Activated naive CD8-positive, alpha-beta T cell (primary cell): ENCODE results near the gene MID1.

Experiments used
- H3K27ac Mint-ChIP-seq: one replicate; pipeline ENCODE4 v1.8.0; 2021; ENCODE audit warnings: mixed read lengths
- H3K27me3 Mint-ChIP-seq: one replicate; pipeline ENCODE4 v1.8.0; 2021; ENCODE audit warnings: mixed read lengths
- H3K36me3 Mint-ChIP-seq: one replicate; pipeline ENCODE4 v1.8.0; 2021; ENCODE audit warnings: mixed read lengths
- H3K4me1 Mint-ChIP-seq: one replicate; pipeline ENCODE4 v1.8.0; 2021; ENCODE audit warnings: low read depth, mixed read lengths
- H3K4me3 Mint-ChIP-seq: one replicate; pipeline ENCODE4 v1.8.0; 2021; ENCODE audit warnings: mild to moderate bottlenecking, mixed read lengths
- H3K9me3 Mint-ChIP-seq: one replicate; pipeline ENCODE4 v1.8.0; 2021; ENCODE audit warnings: low read depth, mixed read lengths

Gene MID1

DNA sequence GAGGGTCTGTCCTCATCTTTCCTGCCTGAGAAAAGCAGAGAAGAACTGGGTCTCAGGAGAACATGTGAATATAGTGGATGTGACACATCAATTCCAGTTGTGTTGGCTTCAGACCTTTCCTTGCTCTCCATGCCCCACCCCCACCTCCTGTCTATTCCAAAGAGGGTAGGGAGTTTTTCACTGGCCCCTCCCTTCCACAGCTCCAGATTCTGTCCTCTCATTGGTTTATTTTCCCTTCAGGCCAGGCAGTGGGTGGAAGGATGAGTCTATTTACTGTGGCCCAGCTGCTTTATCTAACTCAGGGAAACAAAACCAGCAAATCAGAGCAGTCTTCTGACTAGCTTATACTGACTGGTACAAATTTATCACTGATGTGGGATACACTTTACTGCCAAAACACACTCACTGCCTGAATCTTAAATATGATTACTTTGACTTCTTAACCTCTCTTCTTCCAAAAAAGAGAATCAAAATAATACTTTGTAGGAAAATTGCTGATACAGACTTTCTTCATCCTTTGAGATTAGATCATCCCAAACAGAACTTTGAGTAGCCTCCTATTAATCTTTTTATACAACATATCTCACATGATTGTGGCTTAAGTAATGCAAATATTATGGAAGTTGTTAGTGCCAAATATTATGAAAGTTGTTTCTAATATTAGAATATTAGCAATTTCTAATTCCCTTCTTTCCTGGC, 221.2 kb downstream of the MID1 start:
- Mint-ChIP-seq H3K36me3 (no peaks in the 10 kb centered on the region), H3K27me3 (no peaks in the 10 kb centered on the region), H3K9me3 (no peaks in the 10 kb centered on the region), H3K27ac (no peak overlapping the region), H3K4me3 (no peak overlapping the region), H3K4me1 (no peaks in the 10 kb centered on the region)

DNA sequence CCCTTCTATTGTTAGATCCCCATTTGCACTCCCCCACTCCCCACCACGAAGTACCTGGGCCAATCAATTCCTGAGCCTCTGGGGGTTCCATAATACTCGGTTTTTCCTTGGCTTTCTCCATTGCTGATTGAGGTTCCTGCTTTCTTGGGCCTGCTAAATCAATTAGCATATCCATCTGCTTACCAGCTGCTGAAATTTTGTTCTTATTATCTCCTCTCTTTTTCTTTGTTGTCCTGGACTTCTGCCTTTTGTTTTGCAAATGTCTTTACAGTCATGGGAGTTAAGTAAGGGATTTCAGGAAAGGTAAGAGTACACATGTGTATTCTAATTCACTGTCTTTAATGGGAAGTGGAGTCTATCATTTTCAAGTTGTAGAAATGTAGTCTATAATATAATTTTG, 222.2 kb downstream of the MID1 start:
- H3K27ac Mint-ChIP-seq = no peak overlapping the region
- no peak overlapping the region for H3K4me3 Mint-ChIP-seq
- H3K4me1 Mint-ChIP-seq = no peaks in the 10 kb centered on the region
- H3K27me3 Mint-ChIP-seq = no peaks in the 10 kb centered on the region
- no peaks in the 10 kb centered on the region for H3K36me3 Mint-ChIP-seq
- H3K9me3 Mint-ChIP-seq = no peaks in the 10 kb centered on the region

DNA sequence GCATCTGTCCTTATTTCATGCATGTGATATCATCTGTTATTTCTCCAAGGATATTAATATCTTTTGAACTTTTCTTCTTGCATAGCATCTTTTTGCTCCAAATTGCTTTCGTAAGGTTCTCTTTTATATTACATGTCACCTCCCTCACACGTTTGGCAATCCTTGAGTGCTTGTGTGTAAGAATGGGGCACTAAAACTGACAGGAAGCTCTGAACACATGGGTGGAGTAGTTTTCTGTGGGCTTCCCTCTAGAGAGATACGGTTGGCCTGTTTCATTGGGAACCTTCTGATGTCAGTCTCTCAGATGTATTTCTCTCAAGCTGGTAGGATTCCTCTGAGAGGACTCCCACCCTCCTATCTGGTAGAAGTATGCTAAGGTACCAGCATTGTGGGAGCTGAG, 223.0 kb downstream of the MID1 start:
- Mint-ChIP-seq H3K4me1 (no peaks in the 10 kb centered on the region), H3K36me3 (no peaks in the 10 kb centered on the region), H3K27me3 (no peaks in the 10 kb centered on the region), H3K9me3 (no peaks in the 10 kb centered on the region), H3K4me3 (no peak overlapping the region), H3K27ac (no peak overlapping the region)

DNA sequence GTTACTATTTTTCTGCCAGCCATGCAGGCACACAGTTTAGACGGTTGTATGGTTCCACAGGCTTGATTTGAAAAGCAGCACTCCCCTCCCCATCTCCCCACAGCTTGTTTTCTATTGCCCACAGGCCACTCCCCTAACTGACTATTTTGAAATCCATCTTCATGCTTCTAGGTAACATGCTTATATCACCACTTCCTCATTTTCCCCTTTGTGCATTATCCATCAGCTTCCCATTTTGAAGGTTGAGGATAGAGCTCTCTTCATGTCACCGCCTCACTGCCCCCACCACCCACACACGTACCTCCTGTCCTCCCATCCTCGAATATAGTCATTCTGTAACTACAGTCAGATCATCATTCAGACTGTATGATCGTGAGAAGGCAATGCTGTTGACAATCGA, 224.7 kb downstream of the MID1 start:
- Mint-ChIP-seq H3K9me3 (no peaks in the 10 kb centered on the region), H3K36me3 (no peaks in the 10 kb centered on the region), H3K27me3 (no peaks in the 10 kb centered on the region), H3K4me1 (no peaks in the 10 kb centered on the region), H3K27ac (no peak overlapping the region), H3K4me3 (no peak overlapping the region)
